Neuronal stem cell (in vitro differentiated cells): ENCODE results near the gene MED12L.

Source experiments
- DNase-seq: peaks from one replicate; pipeline ENCODE4 v3.0.0-alpha.2; 2013; ENCODE audit warnings: low spot score
- H2AFZ ChIP-seq: one replicate; pipeline ENCODE4 v1.6.1; 2013; ENCODE audit warnings: mild to moderate bottlenecking, low read length, inconsistent platforms
- H2AK5ac ChIP-seq: 2 replicates; pipeline ENCODE4 v1.6.1; 2013; ENCODE audit warnings: low read depth, mild to moderate bottlenecking, inconsistent platforms, low read length, moderate library complexity, mixed read lengths
- H2BK120ac ChIP-seq: 2 replicates; pipeline ENCODE4 v1.6.1; 2013; ENCODE audit warnings: low read depth, mild to moderate bottlenecking, inconsistent platforms, low read length, moderate library complexity, mixed read lengths
- H2BK12ac ChIP-seq: one replicate; pipeline ENCODE4 v1.6.1; 2013; ENCODE audit warnings: low read length, inconsistent platforms
- H2BK15ac ChIP-seq: 2 replicates; pipeline ENCODE4 v1.6.1; 2013; ENCODE audit warnings: mild to moderate bottlenecking, low read length, inconsistent platforms, mixed read lengths
- H2BK5ac ChIP-seq: one replicate; pipeline ENCODE4 v1.6.1; 2013; ENCODE audit warnings: inconsistent platforms, mild to moderate bottlenecking, low read length, moderate library complexity
- H3K14ac ChIP-seq: one replicate; pipeline ENCODE4 v1.6.1; 2013; ENCODE audit warnings: low read length, inconsistent platforms
- H3K18ac ChIP-seq: 2 replicates; pipeline ENCODE4 v1.6.1; 2013; ENCODE audit warnings: low read length, inconsistent platforms
- H3K23ac ChIP-seq: 2 replicates; pipeline ENCODE4 v1.6.1; 2013; ENCODE audit warnings: low read depth, mild to moderate bottlenecking, mixed read lengths, low read length, inconsistent platforms; ENCODE audit not compliant: poor library complexity
- H3K27ac ChIP-seq: replicated peaks from 3 replicates; pipeline ENCODE4 v1.5.1; 2013; ENCODE audit warnings: low read length, inconsistent platforms
- H3K27me3 ChIP-seq, 3 experiments: 2 replicates each; pipeline ENCODE4 v1.6.1; 2013; ENCODE audit warnings: low read length in 3 of 3, mild to moderate bottlenecking in 2 of 3, inconsistent platforms in 1 of 3, low read depth in 1 of 3, mixed read lengths in 1 of 3, moderate library complexity in 1 of 3; ENCODE audit not compliant: control insufficient read depth in 3 of 3, insufficient read depth in 3 of 3
- H3K36me3 ChIP-seq, 2 donors: replicated peaks in 1 of 2; 2 replicates each; pipeline ENCODE4 v1.6.1; 2013; ENCODE audit warnings: low read length in 2 of 2; ENCODE audit not compliant: control insufficient read depth in 2 of 2, insufficient read depth in 2 of 2
- H3K4ac ChIP-seq: 2 replicates; pipeline ENCODE4 v1.6.1; 2013; ENCODE audit warnings: inconsistent platforms, mild to moderate bottlenecking, low read length, moderate library complexity
- H3K4me1 ChIP-seq, 2 donors: 1 replicate in 1 of 2; 2 replicates in 1 of 2; pipeline ENCODE4 v1.6.1; 2013; ENCODE audit warnings: low read length in 2 of 2, low read depth in 1 of 2; ENCODE audit not compliant: control insufficient read depth in 2 of 2, insufficient read depth in 1 of 2
- H3K4me2 ChIP-seq: one replicate; pipeline ENCODE4 v1.6.1; 2013; ENCODE audit warnings: mild to moderate bottlenecking, low read length, inconsistent platforms; ENCODE audit not compliant: insufficient read depth, poor library complexity, severe bottlenecking
- H3K4me3 ChIP-seq, 2 donors: 2 replicates each; pipeline ENCODE4 v1.5.1; 2013; ENCODE audit warnings: low read length in 2 of 2, mild to moderate bottlenecking in 2 of 2, inconsistent platforms in 1 of 2, moderate library complexity in 1 of 2
- H3K79me1 ChIP-seq: one replicate; pipeline ENCODE4 v1.6.1; 2013; ENCODE audit warnings: low read depth, mild to moderate bottlenecking, inconsistent platforms, low read length, moderate library complexity
- H3K9ac ChIP-seq: one replicate; pipeline ENCODE4 v1.6.1; 2013; ENCODE audit warnings: mild to moderate bottlenecking, low read depth, low read length, inconsistent platforms; ENCODE audit not compliant: poor library complexity
- H3K9me3 ChIP-seq, 2 donors: replicated peaks in 1 of 2; 2 replicates each; pipeline versions ENCODE3 to v1.6.1; 2013; ENCODE audit warnings: low read length in 2 of 2, mild to moderate bottlenecking in 2 of 2, inconsistent platforms in 1 of 2, low read depth in 1 of 2, mixed read lengths in 1 of 2, moderate library complexity in 1 of 2; ENCODE audit not compliant: control insufficient read depth in 2 of 2, insufficient read depth in 1 of 2
- H4K8ac ChIP-seq: one replicate; pipeline ENCODE4 v1.6.1; 2013; ENCODE audit warnings: low read depth, mild to moderate bottlenecking, inconsistent platforms, low read length, moderate library complexity
- H4K91ac ChIP-seq: one replicate; pipeline ENCODE4 v1.6.1; 2013; ENCODE audit warnings: low read length, low read depth, mild to moderate bottlenecking, inconsistent platforms; ENCODE audit not compliant: poor library complexity
- WGBS, 2 donors: extraction: QIAGEN DNeasy Blood & Tissue Kit; methylation state at CpG; one replicate each; pipeline ENCODE4 v1.1.7; 2013; ENCODE audit warnings: missing lambda C conversion rate in 2 of 2, mixed read lengths in 1 of 2; ENCODE audit not compliant: insufficient read length in 2 of 2, insufficient replicate concordance in 1 of 2; ENCODE audit errors: extremely low coverage in 2 of 2; 5-methylcytosine and 5-hydroxymethylcytosine counted together

MED12L gene

GRCh38 chr3:151227266-151227806 is 141.9 kb downstream of the MED12L start:
- no CpG with 5 or more reads among the region's 6 CpGs for whole genome bisulfite sequencing, 2 donors
- H3K14ac ChIP-seq = no peak overlapping the region

GRCh38 chr3:151227807-151228665 is 142.6 kb downstream of the MED12L start:
- no peak overlapping the region for H3K23ac ChIP-seq
- H2BK15ac ChIP-seq = no peak overlapping the region
- no peak overlapping the region for H3K9ac ChIP-seq
- H4K8ac ChIP-seq = no peak overlapping the region
- no peak overlapping the region for H3K14ac ChIP-seq
- no peak overlapping the region for H3K4me2 ChIP-seq
- H3K4me3 ChIP-seq = no peak overlapping the region
- H3K79me1 ChIP-seq = no peaks in the 10 kb centered on the region
- no CpG with 5 or more reads among the region's 9 CpGs for WGBS, 2 donors
- H2BK12ac ChIP-seq = no peak overlapping the region
- H3K4me1 ChIP-seq = peaks cover 0 to 8% of the 10 kb centered on the region in 2 donors
- H2BK120ac ChIP-seq = no peak overlapping the region
- no peak overlapping the region for H3K18ac ChIP-seq
- H3K27me3 ChIP-seq = no peaks in the 10 kb centered on the region
- H2AK5ac ChIP-seq = no peak overlapping the region
- peak; percentile 79 for DNase-seq
- H2AFZ ChIP-seq = peak overlapping the region; percentile 46
- H2BK5ac ChIP-seq = no peak overlapping the region
- H3K4ac ChIP-seq = no peak overlapping the region
- no peak overlapping the region for H3K27ac ChIP-seq
- H4K91ac ChIP-seq = no peak overlapping the region
- no peaks in the 10 kb centered on the region for H3K9me3 ChIP-seq
- H3K36me3 ChIP-seq = no peaks in the 10 kb centered on the region

More at GRCh38 chr3:151227266-151227806, 141.9 kb downstream of the MED12L start:
- no peak overlapping the region for H3K4me3 ChIP-seq
- H3K4me1 ChIP-seq = peaks cover 0 to 8% of the 10 kb centered on the region in 2 donors
- H2BK12ac ChIP-seq = no peak overlapping the region
- no peak overlapping the region for H3K18ac ChIP-seq
- H3K23ac ChIP-seq = no peak overlapping the region
- no peak overlapping the region for H3K27ac ChIP-seq
- no peaks in the 10 kb centered on the region for H3K79me1 ChIP-seq
- no peak overlapping the region for H3K9ac ChIP-seq
- H2AK5ac ChIP-seq = no peak overlapping the region
- no peak overlapping the region for H4K8ac ChIP-seq
- H2BK15ac ChIP-seq = no peak overlapping the region
- DNase-seq = no peak
- no peaks in the 10 kb centered on the region for H3K27me3 ChIP-seq
- H2AFZ ChIP-seq = peak overlapping the region; percentile 46
- no peak overlapping the region for H2BK5ac ChIP-seq
- no peak overlapping the region for H3K4ac ChIP-seq
- no peak overlapping the region for H4K91ac ChIP-seq
- no peaks in the 10 kb centered on the region for H3K9me3 ChIP-seq
- H3K36me3 ChIP-seq = no peaks in the 10 kb centered on the region
- H3K4me2 ChIP-seq = no peak overlapping the region
- H2BK120ac ChIP-seq = no peak overlapping the region

- Histone ChIP-seq H4K91ac (no peak overlapping the region), H3K27ac (no peak overlapping the region), H2AK5ac (no peak overlapping the region), H2BK15ac (no peak overlapping the region), H3K9me3 (no peaks in the 10 kb centered on the region), H2BK5ac (no peak overlapping the region), H3K4me2 (no peak overlapping the region), H3K27me3 (no peaks in the 10 kb centered on the region), H3K4me1 (peaks cover 0 to 8% of the 10 kb centered on the region in 2 donors), H2AFZ (no peak overlapping the region), H3K36me3 (no peaks in the 10 kb centered on the region), H2BK12ac (no peak overlapping the region), H4K8ac (no peak overlapping the region), H2BK120ac (no peak overlapping the region), H3K79me1 (no peaks in the 10 kb centered on the region), H3K14ac (no peak overlapping the region), H3K9ac (no peak overlapping the region), H3K18ac (no peak overlapping the region), H3K4ac (no peak overlapping the region), H3K23ac (no peak overlapping the region), H3K4me3 (no peak overlapping the region)
- WGBS, 2 donors = no CpG with 5 or more reads among the region's 1 CpG
- DNase-seq = no peak
Observed at GRCh38 chr3:151228666-151229040, 143.2 kb downstream of the MED12L start.

GRCh38 chr3:151230646-151231045 is 145.2 kb downstream of the MED12L start:
- Histone ChIP-seq H3K79me1 (no peaks in the 10 kb centered on the region), H3K9ac (no peak overlapping the region), H3K27ac (no peak overlapping the region), H4K91ac (no peak overlapping the region), H3K4me1 (peaks cover 0 to 8% of the 10 kb centered on the region in 2 donors), H2BK5ac (no peak overlapping the region), H2AFZ (no peak overlapping the region), H3K4ac (no peak overlapping the region), H3K14ac (no peak overlapping the region), H3K23ac (no peak overlapping the region), H3K18ac (no peak overlapping the region), H3K27me3 (no peaks in the 10 kb centered on the region), H2AK5ac (no peak overlapping the region), H2BK12ac (no peak overlapping the region), H4K8ac (no peak overlapping the region), H3K36me3 (no peaks in the 10 kb centered on the region), H3K4me3 (no peak overlapping the region), H3K4me2 (no peak overlapping the region), H3K9me3 (no peaks in the 10 kb centered on the region), H2BK120ac (no peak overlapping the region), H2BK15ac (no peak overlapping the region)
- WGBS, 2 donors = no CpG with 5 or more reads among the region's 4 CpGs
- no peak for DNase-seq
